ENCODE measurements around the gene NEAT1. TPM values are rescaled to one million over a fixed set of nuclear protein-coding genes. Genes with fewer than 3 reads are reported as not detected.
A peak's percentile ranks its signal among the peaks of the same experiment; 100 is the strongest.

NEAT1 gene
- total RNA-seq, 4 donors from 2014 or later, result 21.0 to 341 (median 183) TPM

DNA sequence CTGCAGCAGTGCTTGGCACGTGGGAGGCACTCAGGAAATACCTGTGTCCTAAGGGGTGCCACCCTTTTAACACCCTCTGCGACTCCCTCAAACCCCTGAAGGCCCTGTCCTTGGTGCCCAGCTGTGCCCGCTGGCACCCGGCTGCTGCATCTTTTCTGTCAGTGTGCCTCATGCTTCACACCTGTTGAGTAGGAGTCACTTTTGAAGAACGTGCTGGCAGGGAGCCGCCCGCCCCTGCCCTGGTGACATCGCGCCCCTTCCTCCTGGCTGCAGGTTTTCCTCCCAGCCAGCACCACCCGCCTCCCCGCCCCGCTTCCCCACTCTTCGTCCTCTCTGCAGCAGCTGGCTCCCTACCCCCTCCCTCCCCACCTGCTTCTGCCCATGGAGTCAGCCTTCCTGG is 18.4 kb upstream of the NEAT1 start:
- H3K4me1 ChIP-seq, result peaks cover 0 to 16% (median 0%) of the 10 kb centered on the region in 3 donors
- H3K9me3 ChIP-seq, result no peaks in the 10 kb centered on the region
- no peaks in the 10 kb centered on the region for H3K27me3 ChIP-seq
- no peak for ATAC-seq
- WGBS, 2 donors (ENCODE audit: low coverage in 1 of 2), result 80% methylated on average over 7 of the region's 13 CpGs; no CpG with 5 or more reads in 1 of the 2 donors
- peaks cover 0 to 95% of the 10 kb centered on the region in 2 donors for H3K36me3 ChIP-seq
- peak overlapping the region in 3 of 4 donors; percentile 1 to 61 (median 6) for H3K27ac ChIP-seq
- TF ChIP-seq POLR2A (IDR thresholded peaks at IDR 0.05), result no peak
- TF ChIP-seq CTCF (IDR thresholded peaks at IDR 0.05), result no peak
- TF ChIP-seq POLR2AphosphoS5 (IDR thresholded peaks at IDR 0.05), result no peak
- no peak for TF ChIP-seq EP300 (IDR thresholded peaks at IDR 0.05)
- no peak overlapping the region for H3K4me3 ChIP-seq

DNA sequence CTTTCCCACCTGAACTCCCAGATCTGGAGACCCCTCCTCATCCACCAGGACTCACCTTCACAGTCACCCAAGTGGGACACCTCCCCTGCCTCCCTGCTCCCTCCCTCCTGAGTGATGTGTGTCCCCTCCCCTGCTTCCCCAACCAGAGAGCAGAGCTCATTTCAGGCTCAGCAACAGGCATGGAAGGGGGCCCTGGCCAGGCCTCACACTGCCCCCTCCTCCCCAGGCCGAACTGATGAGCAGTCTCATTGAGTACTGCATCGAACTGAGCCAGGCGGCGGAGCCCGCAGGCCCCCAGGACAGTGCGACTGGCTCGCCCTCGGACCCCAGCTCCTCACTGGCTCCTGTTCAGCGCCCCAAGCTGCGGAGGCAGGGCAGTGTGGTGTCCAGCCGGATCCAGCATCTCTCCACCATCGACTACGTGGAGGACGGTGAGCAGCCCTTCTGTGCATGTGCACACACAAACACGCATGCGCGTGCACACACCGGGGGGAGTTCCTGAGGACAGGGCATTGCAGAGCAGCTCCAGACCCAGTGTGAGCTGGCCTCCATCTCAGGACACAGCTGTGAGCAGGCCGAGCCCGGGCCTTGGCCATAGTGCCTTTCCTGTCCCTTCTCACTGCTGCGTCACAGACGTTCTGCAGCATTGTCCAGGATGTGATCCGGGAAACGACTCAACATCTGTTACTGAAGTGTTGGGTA is 17.8 kb upstream of the NEAT1 start:
- Histone ChIP-seq H3K27ac (peak overlapping the region in 3 of 4 donors; percentile 1 to 61 (median 6)), H3K27me3 (no peaks in the 10 kb centered on the region), H3K4me3 (no peak overlapping the region), H3K9me3 (no peaks in the 10 kb centered on the region), H3K4me1 (peaks cover 0 to 16% (median 0%) of the 10 kb centered on the region in 3 donors), H3K36me3 (peaks cover 0 to 95% of the 10 kb centered on the region in 2 donors)
- WGBS, 2 donors (ENCODE audit: low coverage in 1 of 2), result 85 to 95% methylated on average over 4 to 5 of the region's 24 CpGs
- TF ChIP-seq CTCF (IDR thresholded peaks at IDR 0.05) (no peak), POLR2AphosphoS5 (IDR thresholded peaks at IDR 0.05) (no peak), EP300 (IDR thresholded peaks at IDR 0.05) (no peak), POLR2A (IDR thresholded peaks at IDR 0.05) (no peak)
- ATAC-seq, result peak; percentile 54

DNA sequence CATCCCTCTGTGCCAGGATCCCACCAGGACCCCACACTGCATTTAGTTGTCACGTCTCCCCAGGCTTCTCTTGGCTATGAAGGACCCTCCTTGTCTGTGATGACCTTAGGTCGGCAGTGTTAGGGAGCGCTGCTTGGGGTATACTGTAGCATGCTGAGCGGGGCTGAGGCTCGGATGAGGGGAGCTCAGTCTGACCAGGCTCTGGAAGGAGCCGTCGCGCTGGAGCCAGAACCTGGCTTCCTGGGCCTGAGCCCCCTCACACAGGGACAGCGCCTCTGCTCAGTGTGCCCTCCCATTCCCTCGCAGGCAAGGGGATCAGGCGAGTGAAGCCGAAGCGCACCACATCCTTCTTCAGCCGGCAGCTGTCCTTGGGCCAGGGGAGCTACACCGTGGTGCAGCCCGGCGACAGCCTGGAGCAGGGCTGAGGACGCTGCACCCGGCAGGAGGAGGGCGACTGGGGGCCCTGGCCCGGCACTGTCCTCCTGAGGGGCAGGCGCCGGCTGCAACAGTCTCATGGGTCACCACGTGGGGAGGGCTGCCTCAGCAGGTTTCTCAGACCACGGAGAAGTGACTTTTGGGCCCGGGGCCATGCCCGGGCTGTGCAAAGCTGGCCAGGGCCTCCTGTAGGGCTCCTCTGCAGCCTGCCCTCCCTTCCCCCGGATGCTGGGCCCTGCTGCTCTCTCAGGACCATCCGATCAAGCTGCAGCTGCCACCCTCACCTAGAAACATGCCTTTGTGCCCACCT is 11.5 kb upstream of the NEAT1 start:
- peak overlapping the region in 1 of 4 donors; percentile 58 for H3K27ac ChIP-seq
- ATAC-seq, result no peak
- 86% methylated on average over 1 of the region's 29 CpGs; no CpG with 5 or more reads in 1 of the 2 donors for WGBS, 2 donors (ENCODE audit: low coverage in 1 of 2)

DNA sequence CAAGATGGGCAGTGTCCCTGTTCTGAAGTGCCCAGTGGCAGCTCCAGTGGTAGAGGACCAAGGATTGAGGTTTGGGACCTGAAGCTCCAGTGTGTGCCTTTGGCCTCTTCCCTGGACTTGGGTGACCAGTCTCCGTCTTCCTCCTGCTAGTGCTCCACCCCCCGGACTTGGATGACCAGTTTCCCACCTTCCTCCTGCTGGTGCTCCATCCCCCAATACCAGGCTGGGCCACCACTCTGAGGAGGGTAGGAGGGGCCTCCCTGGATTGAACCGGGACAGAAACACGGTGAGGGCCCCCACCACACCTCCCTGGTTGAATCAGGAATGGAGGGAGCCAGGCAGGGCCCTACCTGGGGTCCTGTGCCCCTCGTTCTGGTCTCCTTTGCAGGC is 10.9 kb upstream of the NEAT1 start:
- WGBS, 2 donors (ENCODE audit: low coverage in 1 of 2), result 82% methylated on average over 2 of the region's 5 CpGs; no CpG with 5 or more reads in 1 of the 2 donors
- no peak for ATAC-seq
- Histone ChIP-seq H3K36me3 (peaks cover 0 to 69% of the 10 kb centered on the region in 2 donors), H3K4me1 (peaks cover 0 to 30% (median 13%) of the 10 kb centered on the region in 3 donors), H3K27ac (peak overlapping the region in 1 of 4 donors; percentile 58), H3K27me3 (no peaks in the 10 kb centered on the region), H3K4me3 (no peak overlapping the region), H3K9me3 (no peaks in the 10 kb centered on the region)
- TF ChIP-seq POLR2A (IDR thresholded peaks at IDR 0.05), result no peak
- TF ChIP-seq POLR2AphosphoS5 (IDR thresholded peaks at IDR 0.05), result no peak
- TF ChIP-seq CTCF (IDR thresholded peaks at IDR 0.05), result no peak
- no peak for TF ChIP-seq EP300 (IDR thresholded peaks at IDR 0.05)

More for the DNA sequence above, 11.5 kb upstream of the NEAT1 start:
- Histone ChIP-seq H3K27me3 (no peaks in the 10 kb centered on the region), H3K4me3 (no peak overlapping the region), H3K36me3 (peaks cover 0 to 74% of the 10 kb centered on the region in 2 donors), H3K4me1 (peaks cover 0 to 24% (median 8%) of the 10 kb centered on the region in 3 donors), H3K9me3 (no peaks in the 10 kb centered on the region)
- no peak for TF ChIP-seq POLR2AphosphoS5 (IDR thresholded peaks at IDR 0.05)
- TF ChIP-seq POLR2A (IDR thresholded peaks at IDR 0.05), result no peak
- TF ChIP-seq EP300 (IDR thresholded peaks at IDR 0.05), result no peak
- TF ChIP-seq CTCF (IDR thresholded peaks at IDR 0.05), result no peak

Measured in gastroesophageal sphincter (tissue), 4 donors.